Measurements from ENCODE around the gene TERB2.
"Not testable (repeated sequence)": the region's sequence is repeated elsewhere in the genome, so short reads cannot be mapped to it uniquely, and the experiment has no call there.

Gene TERB2

GRCh38 chr15:44956388-44956787 lies at the start of gene TERB2:
TSS of gene TERB2 (plus strand) at chr15:44956687. CDS start at chr15:44956719, 32 bp downstream.
- no peak for DNase-seq

- no peak for DNase-seq
These were observed 47.1 kb upstream of the TERB2 start for GRCh38 chr15:44909423-44909822.

- peak in 1 of 2 donors; percentile 57 for DNase-seq
These were observed 45.4 kb upstream of the TERB2 start for GRCh38 chr15:44910981-44911625.

GRCh38 chr15:44912186-44912585 lies 44.3 kb upstream of the TERB2 start:
- DNase-seq: not testable (repeated sequence)

GRCh38 chr15:44912974-44913448 lies 43.5 kb upstream of the TERB2 start:
- DNase-seq: not testable (repeated sequence)

GRCh38 chr15:44918136-44918535 lies 38.4 kb upstream of the TERB2 start:
- DNase-seq: peak in 1 of 2 donors; percentile 89

GRCh38 chr15:44928658-44929057 lies 27.8 kb upstream of the TERB2 start:
- not testable (repeated sequence) for DNase-seq

GRCh38 chr15:44930283-44930682 lies 26.2 kb upstream of the TERB2 start:
- DNase-seq: not testable (repeated sequence)

- DNase-seq: not testable (repeated sequence)
These were observed 1.8 kb downstream of the TERB2 start for GRCh38 chr15:44958302-44958701.

GRCh38 chr15:44968475-44968874 lies 12.0 kb downstream of the TERB2 start:
- DNase-seq: no peak

- no peak for DNase-seq
These were observed 14.5 kb downstream of the TERB2 start for GRCh38 chr15:44971036-44971435.

GRCh38 chr15:44976183-44976582 lies 19.7 kb downstream of the TERB2 start:
- DNase-seq: not testable (repeated sequence)

- not testable (repeated sequence) for DNase-seq
These were observed 21.3 kb downstream of the TERB2 start for GRCh38 chr15:44977781-44978180.

GRCh38 chr15:44979617-44980339 lies 23.3 kb downstream of the TERB2 start:
- not testable (repeated sequence) for DNase-seq

- DNase-seq: not testable (repeated sequence)
These were observed 27.7 kb downstream of the TERB2 start for GRCh38 chr15:44984144-44984543.

- not testable (repeated sequence) for DNase-seq
These were observed 30.0 kb downstream of the TERB2 start for GRCh38 chr15:44986346-44987055.

- DNase-seq: not testable (repeated sequence)
These were observed 31.2 kb downstream of the TERB2 start for GRCh38 chr15:44987711-44988110.

- DNase-seq: not testable (repeated sequence)
These were observed 31.8 kb downstream of the TERB2 start for GRCh38 chr15:44988184-44988869.

- DNase-seq: not testable (repeated sequence)
These were observed 32.4 kb downstream of the TERB2 start for GRCh38 chr15:44988870-44989219.

GRCh38 chr15:44997632-44998031 lies 41.1 kb downstream of the TERB2 start:
- not testable (repeated sequence) for DNase-seq

GRCh38 chr15:44999105-44999504 lies 42.6 kb downstream of the TERB2 start:
- no peak for DNase-seq

GRCh38 chr15:45001180-45001579 lies 44.7 kb downstream of the TERB2 start:
- DNase-seq: not testable (repeated sequence)

Measured in bone marrow (tissue), 2 donors.